GM12891 (cell line): ENCODE results near the gene B4GALT3.

Source experiments
- DNase-seq: peaks from one replicate; pipeline ENCODE4 v3.0.0; 2011; ENCODE audit warnings: low spot score; ENCODE audit not compliant: insufficient read length
- FAIRE-seq: peaks from 2 replicates; lab custom pipeline; 2011; peaks lifted over from hg19 to GRCh38; lab: Jason Lieb, UNC
- PAX5 ChIP-seq: IDR thresholded peaks from 2 replicates; pipeline ENCODE4 v1.6.1; 2011; ENCODE audit warnings: low read length, moderate library complexity, mild to moderate bottlenecking; ENCODE audit not compliant: insufficient read depth, severe bottlenecking
- POLR2A ChIP-seq: IDR thresholded peaks from 2 replicates; pipeline ENCODE4 v1.6.1; 2011; ENCODE audit warnings: low read depth, low read length, control low read depth
- POLR2AphosphoS5 ChIP-seq: IDR thresholded peaks from 2 replicates; pipeline ENCODE4 v1.6.1; 2011; ENCODE audit warnings: low read depth, low read length, control low read depth
- POU2F2 ChIP-seq: IDR thresholded peaks from 2 replicates; pipeline ENCODE4 v1.6.1; 2011; ENCODE audit warnings: low read depth, mild to moderate bottlenecking, control low read depth, low read length, moderate library complexity
- SPI1 ChIP-seq: IDR thresholded peaks from 2 replicates; pipeline ENCODE4 v1.6.1; 2011; ENCODE audit warnings: low read depth, low read length, control low read depth
- TAF1 ChIP-seq: IDR thresholded peaks from 2 replicates; pipeline ENCODE4 v1.6.1; 2011; ENCODE audit warnings: low read depth, low read length, control low read depth

B4GALT3 gene

DNA sequence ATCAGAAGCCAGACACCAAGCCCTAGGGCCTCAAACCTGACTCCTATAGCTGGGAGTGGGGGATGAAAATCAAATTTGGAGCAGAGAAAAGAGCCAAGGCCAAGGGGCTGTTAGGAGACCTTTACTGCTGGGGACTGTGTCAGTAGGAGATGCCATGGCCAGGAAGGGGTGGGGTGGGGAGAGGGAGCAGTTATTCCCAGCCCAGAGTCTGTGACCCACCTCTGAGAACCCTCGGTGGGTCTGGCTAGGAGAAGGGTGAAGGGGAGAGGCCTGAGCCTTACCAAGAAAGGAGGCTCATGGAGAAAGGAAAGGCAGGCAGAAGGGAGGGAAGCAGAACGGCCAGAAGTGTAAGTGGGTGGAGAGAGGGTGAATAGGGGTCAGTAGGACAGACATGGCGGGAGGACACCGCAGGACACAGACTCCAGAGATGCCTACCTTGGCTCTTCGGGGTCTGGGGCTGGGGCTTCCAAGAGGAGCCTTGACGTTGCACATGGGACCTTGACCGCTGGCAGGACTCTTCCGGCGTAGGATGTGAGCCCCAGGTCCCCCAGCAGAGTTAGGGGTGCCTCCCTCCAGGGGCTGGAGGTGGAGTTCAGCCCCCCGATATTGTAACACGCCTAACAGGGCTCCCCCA, 20.4 kb upstream of the B4GALT3 start:
- DNase-seq (no peak), FAIRE-seq (no peak)
- TF ChIP-seq POLR2AphosphoS5 = no peak

- DNase-seq = no peak
- FAIRE-seq = no peak
- no peak for TF ChIP-seq SPI1
Observed at GRCh38 chr1:161196521-161197451, 19.5 kb upstream of the B4GALT3 start.

DNA sequence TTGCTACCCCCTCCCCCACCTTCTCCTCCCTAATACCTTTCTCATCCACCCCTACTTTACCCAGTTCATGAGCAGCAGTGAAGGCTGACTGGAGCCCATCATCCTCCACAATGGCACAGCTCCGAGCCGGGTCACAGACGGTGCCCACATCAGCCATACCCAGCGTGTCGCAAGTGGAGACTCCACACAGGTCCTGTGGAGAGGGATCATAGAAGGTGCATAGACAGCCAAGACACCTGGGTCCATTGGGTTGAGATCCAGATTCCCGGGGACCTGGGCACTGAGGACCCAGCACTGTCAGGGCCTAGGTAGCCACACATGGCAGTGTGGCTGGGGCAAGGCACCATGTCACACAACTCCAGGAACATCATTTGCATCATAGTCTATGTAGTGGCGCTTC, 18.8 kb upstream of the B4GALT3 start:
- DNase-seq (no peak), FAIRE-seq (no peak)
- no peak for TF ChIP-seq TAF1
- no peak for TF ChIP-seq POLR2A
- TF ChIP-seq SPI1 = no peak

DNA sequence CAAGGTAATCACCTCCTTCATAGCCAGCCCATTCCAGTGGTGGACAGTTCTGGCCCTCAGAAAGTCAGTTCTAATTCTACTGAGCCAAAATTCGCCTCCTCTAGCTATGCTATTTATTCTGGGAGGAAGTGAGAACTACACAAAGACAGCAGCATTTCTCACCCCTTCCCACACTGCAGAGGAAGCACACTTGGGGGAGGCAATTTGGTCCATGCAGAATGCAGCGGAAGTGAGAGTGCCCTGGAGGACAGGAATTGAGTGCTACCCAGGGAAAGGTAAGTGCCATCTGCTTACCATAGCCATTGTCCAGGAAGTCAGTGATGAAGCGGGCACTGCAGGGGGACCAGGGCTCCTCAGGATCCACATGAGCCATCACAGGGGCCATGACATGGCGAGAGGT, 17.9 kb upstream of the B4GALT3 start:
- peak; percentile 95 for TF ChIP-seq SPI1
- TF ChIP-seq POU2F2 = no peak
- DNase-seq (no peak), FAIRE-seq (peak; percentile 98)

GRCh38 chr1:161193561-161194235, 16.4 kb upstream of the B4GALT3 start:
- DNase-seq (no peak), FAIRE-seq (no peak)
- TF ChIP-seq POU2F2 (no peak), PAX5 (no peak), POLR2A (no peak), POLR2AphosphoS5 (no peak), TAF1 (no peak), SPI1 (no peak)

DNA sequence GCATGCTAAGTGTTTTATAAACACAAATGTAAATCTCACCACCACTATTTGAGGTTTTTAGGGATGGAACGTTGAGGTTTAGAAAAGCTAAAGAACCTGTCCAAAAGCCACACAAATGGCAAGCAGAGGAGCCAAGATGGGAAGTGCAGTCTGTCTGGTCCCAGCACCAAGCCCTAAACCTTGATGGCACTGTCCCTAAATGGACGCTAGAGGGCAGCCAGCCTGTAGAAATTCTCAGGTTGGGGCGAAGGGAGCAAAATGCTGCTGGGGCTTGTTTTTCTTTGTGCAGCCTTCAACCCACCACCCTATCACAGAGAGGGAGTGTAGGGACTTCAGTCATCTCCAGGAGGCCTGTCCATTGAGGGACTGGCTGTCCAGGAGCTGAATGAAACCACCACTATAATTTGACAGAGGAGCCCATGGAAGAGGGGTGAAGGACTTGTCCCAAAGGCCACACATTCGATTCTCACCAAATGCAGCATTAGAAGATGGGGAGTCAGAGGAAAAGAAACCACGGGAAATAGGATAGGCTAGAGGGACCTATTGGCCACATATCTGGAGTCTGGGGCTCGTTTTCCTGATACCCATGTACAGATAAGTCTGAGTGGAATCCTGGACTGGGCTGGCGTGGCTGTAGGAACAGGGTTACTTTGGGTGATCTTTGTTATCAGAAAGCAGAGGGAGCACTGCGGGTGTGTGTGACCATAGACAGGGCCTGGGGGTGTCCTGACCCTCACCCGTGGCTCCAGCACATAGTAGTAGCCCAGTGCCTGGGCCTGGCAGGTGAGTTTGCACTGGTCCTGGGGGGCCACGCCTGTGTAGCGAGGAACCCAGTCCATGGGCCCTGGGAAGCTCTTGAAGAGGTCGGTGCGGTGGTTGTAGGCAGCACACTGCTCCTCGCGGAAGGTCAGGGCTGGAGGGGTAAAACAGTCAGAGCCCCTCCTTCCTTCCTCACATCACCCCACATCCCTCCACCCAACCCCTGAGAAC, 15.5 kb upstream of the B4GALT3 start:
- DNase-seq (peak; percentile 71), FAIRE-seq (peak; percentile 85)
- peak; percentile 30; the same call in 1 of the 2 replicates for TF ChIP-seq POU2F2
- TF ChIP-seq SPI1 = peak; percentile 56
- TF ChIP-seq TAF1 = no peak

DNA sequence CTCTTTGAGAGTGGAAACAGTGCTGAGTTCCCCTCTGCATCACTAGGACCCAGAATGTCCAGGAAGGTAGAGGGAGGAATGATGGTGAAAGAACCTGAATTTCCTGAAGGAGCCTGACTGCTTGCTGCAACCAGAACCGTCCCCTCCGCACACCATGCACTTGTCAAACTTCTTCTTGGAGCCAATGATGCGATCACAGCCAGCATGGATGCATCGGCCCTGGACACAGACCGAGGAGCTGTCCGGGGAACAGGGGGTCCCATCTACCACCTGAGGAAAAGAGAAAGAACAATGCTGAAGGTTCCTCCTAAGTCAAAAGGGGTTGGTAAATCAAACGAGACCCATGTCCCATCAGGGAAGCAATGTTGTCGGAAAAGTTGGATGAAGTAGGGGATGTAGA, 14.7 kb upstream of the B4GALT3 start:
- no peak for TF ChIP-seq SPI1
- DNase-seq (no peak), FAIRE-seq (no peak)

GRCh38 chr1:161190962-161191521, 13.7 kb upstream of the B4GALT3 start:
- no peak for DNase-seq
- no peak for FAIRE-seq
- TF ChIP-seq PAX5 = no peak
- no peak for TF ChIP-seq POU2F2
- TF ChIP-seq TAF1 = no peak
- no peak for TF ChIP-seq SPI1
- no peak for TF ChIP-seq POLR2A
- no peak for TF ChIP-seq POLR2AphosphoS5

DNA sequence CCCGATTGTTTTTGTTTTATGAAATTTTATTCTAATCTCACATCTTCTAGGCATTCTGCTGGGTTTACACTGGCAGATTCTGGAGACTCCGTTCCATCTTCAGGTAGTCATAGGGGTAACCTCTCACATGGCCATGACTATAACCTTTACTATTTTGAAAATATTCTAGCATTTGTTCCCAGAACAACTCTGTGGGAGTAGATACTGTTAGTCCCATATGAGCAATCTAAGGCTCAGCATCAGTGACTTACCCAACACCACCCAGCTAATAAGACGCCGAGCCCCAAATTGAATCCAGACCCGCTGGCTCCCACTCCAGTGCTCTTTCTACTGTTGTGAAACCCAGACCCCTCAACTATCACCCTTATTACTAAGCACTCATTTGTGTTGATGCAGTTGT, 11.7 kb upstream of the B4GALT3 start:
- FAIRE-seq = no peak
- DNase-seq = no peak
- TF ChIP-seq SPI1 = no peak
- no peak for TF ChIP-seq POU2F2
- TF ChIP-seq POLR2A = no peak
- TF ChIP-seq PAX5 = no peak
- no peak for TF ChIP-seq TAF1
- TF ChIP-seq POLR2AphosphoS5 = no peak

DNA sequence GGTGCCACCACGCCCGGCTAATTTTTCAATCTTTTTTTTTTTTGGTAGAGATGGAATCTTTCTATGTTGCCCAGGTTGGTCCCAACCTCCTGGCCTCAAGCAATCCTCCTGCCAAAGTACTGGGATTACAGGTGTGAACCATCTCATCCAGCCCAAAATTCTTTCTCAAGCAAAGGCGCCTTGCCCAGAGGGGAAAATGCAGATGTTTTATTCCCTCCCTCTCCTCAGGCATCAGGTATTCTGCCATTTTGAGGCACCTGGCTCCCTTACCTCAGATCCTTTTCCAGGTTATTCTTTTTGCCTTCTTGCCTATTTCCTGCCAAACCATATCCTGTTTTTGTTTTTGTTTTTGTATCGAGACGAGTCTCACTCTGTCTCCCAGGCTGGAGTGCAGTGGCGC, 11.1 kb upstream of the B4GALT3 start:
- DNase-seq = no peak
- FAIRE-seq = no peak
- TF ChIP-seq PAX5 (no peak), SPI1 (no peak), POU2F2 (no peak), TAF1 (no peak), POLR2A (no peak), POLR2AphosphoS5 (no peak)
